B cell (primary cell): ENCODE measurements around the gene PITPNB. TPM values are rescaled to one million over a fixed set of nuclear protein-coding genes. Genes with fewer than 3 reads are reported as not detected.
A peak's percentile ranks its signal among the peaks of the same experiment; 100 is the strongest.

ENCODE experiments used
- ATAC-seq: fragments of 200-7000 bp; cut with Tn5 transposase; one replicate; pipeline ENCODE4 v1.10.0; 2021; ENCODE audit warnings: low read depth, mild to moderate bottlenecking, moderate number of reproducible peaks, moderate library complexity
- CTCF ChIA-PET: fragments of 350-600 bp; sonication (Branson Sonifier 250); formaldehyde crosslinking; loops from one replicate; lab custom pipeline; 2021; ENCODE audit warnings: antibody characterized with exemption, inconsistent platforms; lab: Charles Lee
- POLR2A ChIA-PET: fragments of 350-600 bp; sonication (Branson Sonifier 250); formaldehyde crosslinking; loops from one replicate; lab custom pipeline; 2021; ENCODE audit warnings: antibody characterized with exemption; lab: Charles Lee
- DNase-seq: peaks from one replicate; pipeline ENCODE4 v3.0.0; 2013
- H2AFZ ChIP-seq: 2 replicates; pipeline ENCODE4 v1.6.1; 2012; ENCODE audit warnings: mild to moderate bottlenecking, low read depth, low read length; ENCODE audit not compliant: insufficient read depth, poor library complexity, severe bottlenecking
- H3K27ac ChIP-seq, 2 donors: 1 replicate in 1 of 2; 2 replicates in 1 of 2; pipeline ENCODE4 v1.5.1; 2012 to 2013; ENCODE audit warnings: low read length in 2 of 2, mild to moderate bottlenecking in 2 of 2, moderate library complexity in 1 of 2
- H3K27me3 ChIP-seq, 4 experiments: fragments of 200-600 bp in 1 of 4; sonication (generic) in 1 of 4; replicated peaks in 1 of 4; 1 replicate in 2 of 4; 2 replicates in 2 of 4; pipeline versions ENCODE4 v1.6.1 to v1.7.0; 2013 to 2016; ENCODE audit warnings: low read length in 3 of 4, mild to moderate bottlenecking in 2 of 4, mixed read lengths in 1 of 4, moderate library complexity in 1 of 4; ENCODE audit not compliant: insufficient read depth in 4 of 4, control insufficient read depth in 3 of 4; ENCODE audit errors: control extremely low read depth in 1 of 4
- H3K36me3 ChIP-seq, 2 experiments: replicated peaks in 1 of 2; 1 replicate in 1 of 2; 2 replicates in 1 of 2; pipeline versions ENCODE4 v1.6.1 to v1.7.1; 2013; ENCODE audit warnings: low read length in 1 of 2; ENCODE audit not compliant: insufficient read depth in 2 of 2, control insufficient read depth in 1 of 2; ENCODE audit errors: control extremely low read depth in 1 of 2, extremely low read depth in 1 of 2
- H3K4me1 ChIP-seq, 2 donors: fragments of 200-600 bp in 1 of 2; sonication (generic) in 1 of 2; 1 replicate in 1 of 2; 2 replicates in 1 of 2; pipeline versions ENCODE4 v1.5.1 to v1.6.1; 2013 to 2017; ENCODE audit warnings: low read length in 2 of 2; ENCODE audit not compliant: control insufficient read depth in 2 of 2, insufficient read depth in 2 of 2
- H3K4me2 ChIP-seq: replicated peaks from 2 replicates; pipeline ENCODE3; 2012; ENCODE audit warnings: mild to moderate bottlenecking, low read depth, low read length; ENCODE audit not compliant: poor library complexity, severe bottlenecking
- H3K4me3 ChIP-seq, 5 experiments: fragments of 200-600 bp in 1 of 5; sonication (generic) in 1 of 5; 1 replicate in 3 of 5; 2 replicates in 2 of 5; pipeline versions ENCODE4 v1.5.1 to v1.7.0; 2011 to 2016; ENCODE audit warnings: low read length in 4 of 5, mild to moderate bottlenecking in 4 of 5, low read depth in 2 of 5, control low read depth in 1 of 5, moderate library complexity in 1 of 5; ENCODE audit not compliant: insufficient read depth in 1 of 5; ENCODE audit errors: control extremely low read depth in 1 of 5, extremely low read depth in 1 of 5
- H3K79me2 ChIP-seq: fragments of 200-600 bp; sonication (generic); one replicate; pipeline ENCODE4 v1.6.0; 2016; ENCODE audit warnings: low read length; ENCODE audit not compliant: control insufficient read depth, insufficient read depth
- H3K9ac ChIP-seq: fragments of 200-600 bp; sonication (generic); 2 replicates; pipeline ENCODE4 v1.6.1; 2017; ENCODE audit warnings: mild to moderate bottlenecking, low read length, moderate library complexity
- H3K9me3 ChIP-seq, 3 donors: one replicate each; pipeline versions ENCODE4 v1.6.1 to v1.7.1; 2013; ENCODE audit warnings: low read length in 2 of 3; ENCODE audit not compliant: control insufficient read depth in 2 of 3, insufficient read depth in 1 of 3; ENCODE audit errors: control extremely low read depth in 1 of 3
- H4K20me1 ChIP-seq: 2 replicates; pipeline ENCODE4 v1.6.0; 2012; ENCODE audit warnings: mild to moderate bottlenecking, low read length; ENCODE audit not compliant: insufficient read depth, control insufficient read depth, poor library complexity, severe bottlenecking
- H3K27ac Mint-ChIP-seq: one replicate; pipeline ENCODE4 v1.8.0; 2021; ENCODE audit warnings: mixed read lengths
- H3K27me3 Mint-ChIP-seq: one replicate; pipeline ENCODE4 v1.8.0; 2021; ENCODE audit warnings: mixed read lengths
- H3K4me1 Mint-ChIP-seq: one replicate; pipeline ENCODE4 v1.8.0; 2021; ENCODE audit warnings: mixed read lengths
- H3K4me3 Mint-ChIP-seq: one replicate; pipeline ENCODE4 v1.8.0; 2021; ENCODE audit warnings: mixed read lengths
- H3K9me3 Mint-ChIP-seq: one replicate; pipeline ENCODE4 v1.8.0; 2022; ENCODE audit warnings: mixed read lengths; ENCODE audit not compliant: insufficient read depth
- CTCF ChIP-seq: fragments of 200-600 bp; IDR thresholded peaks from one replicate; pipeline ENCODE4 v1.8.0; 2022; ENCODE audit warnings: antibody characterized with exemption, mild to moderate bottlenecking
- EZH2 ChIP-seq: IDR thresholded peaks from 2 replicates; pipeline ENCODE4 v1.6.1; 2012; ENCODE audit warnings: borderline replicate concordance, low read depth, mild to moderate bottlenecking, moderate library complexity, low read length; ENCODE audit not compliant: insufficient read depth, poor library complexity, severe bottlenecking
- WGBS: methylation state at CpG from one replicate; pipeline ENCODE4 v1.1.5; 2013; ENCODE audit warnings: missing lambda C conversion rate; ENCODE audit not compliant: insufficient coverage; 5-methylcytosine and 5-hydroxymethylcytosine counted together
- intact Hi-C: fragments of 100-400 bp; cut with micrococcal nuclease; formaldehyde crosslinking; loops from one replicate; pipeline ENCODE4 v1.10.0; 2022
- polyA plus RNA-seq: library from polyadenylated mRNA; depleted of rRNA; stranded (reverse); fragments of >200 nt; gene quantifications from 2 replicates; pipeline ENCODE4 v1.2.3, GENCODE V29; 2012
- total RNA-seq, 2 donors: library from RNA; stranded (reverse); fragments of 120-200 nt in 1 of 2; gene quantifications; 1 replicate in 1 of 2; 2 replicates in 1 of 2; pipeline versions ENCODE4 v1.2.3 to v1.2.4, GENCODE V29; 2013 to 2022

The PITPNB gene
- total and polyA plus RNA-seq, 2 donors (not counting 1 experiment from before 2014, with no cell fraction given), result 17.5 to 82.3 TPM

- Histone ChIP-seq H3K4me1 (no peaks in the 10 kb centered on the region), H3K27ac (no peak overlapping the region), H3K79me2 (no peaks in the 10 kb centered on the region), H2AFZ (no peak overlapping the region), H3K27me3 (no peaks in the 10 kb centered on the region), H3K9me3 (peaks cover 0 to 9% (median 0%) of the 10 kb centered on the region in 3 donors), H3K4me2 (no peak overlapping the region), H3K4me3 (no peak overlapping the region), H3K36me3 (no peaks in the 10 kb centered on the region), H3K9ac (no peak overlapping the region), H4K20me1 (no peaks in the 10 kb centered on the region)
- ATAC-seq (no peak), DNase-seq (no peak)
- Mint-ChIP-seq H3K9me3 (no peaks in the 10 kb centered on the region), H3K27ac (no peak overlapping the region), H3K27me3 (no peaks in the 10 kb centered on the region), H3K4me1 (no peaks in the 10 kb centered on the region), H3K4me3 (no peak overlapping the region)
- intact Hi-C loops, result no loop called here
- 78% methylated on average over 9 of the region's 23 CpGs for WGBS
- CTCF ChIA-PET, result no interaction called here
- POLR2A ChIA-PET, result no interaction called here
- no peak for TF ChIP-seq CTCF
These were observed 91.2 kb downstream of the PITPNB start for GRCh38 chr22:27827604-27828587.

DNA sequence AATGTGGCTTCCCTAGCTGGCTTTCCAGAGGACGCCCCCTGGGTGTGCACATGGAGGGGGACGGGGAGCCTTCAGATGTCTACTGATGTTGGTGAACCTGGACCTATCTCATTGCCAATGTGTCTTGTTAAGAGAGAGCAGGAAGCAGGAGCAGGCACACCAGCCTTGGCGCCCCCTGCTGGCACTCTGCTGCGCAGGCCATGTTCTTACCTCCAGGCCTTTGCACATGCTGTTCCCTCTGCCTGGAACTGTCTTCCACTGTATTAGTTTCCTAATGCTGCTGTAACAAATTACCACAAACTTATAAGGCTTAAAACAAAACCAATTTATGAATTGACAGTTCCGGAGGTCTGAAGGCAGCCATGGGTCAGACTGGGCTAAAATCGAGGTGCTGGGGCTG is 93.9 kb downstream of the PITPNB start:
- no peaks in the 10 kb centered on the region for H3K36me3 ChIP-seq
- H2AFZ ChIP-seq, result no peak overlapping the region
- Mint-ChIP-seq H3K27me3 (no peaks in the 10 kb centered on the region), H3K4me1 (no peaks in the 10 kb centered on the region), H3K4me3 (no peak overlapping the region), H3K9me3 (no peaks in the 10 kb centered on the region), H3K27ac (no peak overlapping the region)
- peaks cover 0 to 12% (median 0%) of the 10 kb centered on the region in 3 donors for H3K9me3 ChIP-seq
- H3K4me1 ChIP-seq, result no peaks in the 10 kb centered on the region
- CTCF ChIA-PET, result no interaction called here
- H3K4me2 ChIP-seq, result no peak overlapping the region
- no peaks in the 10 kb centered on the region for H3K79me2 ChIP-seq
- intact Hi-C loops, result no loop called here
- POLR2A ChIA-PET, result no interaction called here
- no peaks in the 10 kb centered on the region for H3K27me3 ChIP-seq
- no peak overlapping the region for H3K4me3 ChIP-seq
- peak; percentile 25 for TF ChIP-seq CTCF
- no peak for TF ChIP-seq EZH2
- 89% methylated on average over 6 of the region's 6 CpGs for WGBS
- DNase-seq (no peak), ATAC-seq (no peak)
- no peaks in the 10 kb centered on the region for H4K20me1 ChIP-seq
- H3K9ac ChIP-seq, result no peak overlapping the region
- H3K27ac ChIP-seq, result no peak overlapping the region
